GM12892 (cell line): ENCODE results near the gene RRAS2.

Experiments used
- POLR2A ChIP-seq: IDR thresholded peaks from 2 replicates; pipeline ENCODE4 v1.6.1; 2011; ENCODE audit warnings: low read depth, low read length, control low read depth
- POLR2AphosphoS5 ChIP-seq: IDR thresholded peaks from 2 replicates; pipeline ENCODE4 v1.6.1; 2011; ENCODE audit warnings: low read depth, low read length, control low read depth

DNA sequence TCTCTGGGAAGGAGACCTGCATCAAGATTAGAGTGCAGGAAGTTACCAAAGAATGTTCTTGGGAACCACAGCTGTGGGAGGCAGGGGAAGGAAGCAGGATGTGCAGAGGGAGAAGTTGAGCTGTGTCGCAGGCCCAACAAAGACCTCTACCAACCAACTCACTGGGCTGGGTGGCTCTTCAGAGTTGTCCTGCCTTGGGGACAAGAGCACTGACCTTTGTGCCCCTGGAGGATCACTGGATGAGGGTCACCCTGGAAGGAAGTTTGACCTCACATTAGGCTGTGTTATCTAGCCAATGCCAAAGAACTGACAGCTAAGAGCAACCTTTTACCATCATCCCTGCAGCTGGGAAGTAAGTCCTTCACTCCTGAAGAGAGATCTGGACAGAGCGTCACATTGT, 130.6 kb downstream of the RRAS2 start:
- no peak for TF ChIP-seq POLR2A
- no peak for TF ChIP-seq POLR2AphosphoS5
